ENCODE data around the gene MLEC.

The MLEC gene

GRCh38 chr12:120642121-120642520 lies 44.8 kb upstream of the MLEC start:
- no peaks in the 10 kb centered on the region for H3K9me3 ChIP-seq (ENCODE audit: control insufficient read depth, insufficient read depth, low read length)
- H3K4me3 ChIP-seq (ENCODE audit: low read length): no peak overlapping the region
- peaks cover 50% of the 10 kb centered on the region for H3K27me3 ChIP-seq (ENCODE audit: control insufficient read depth, low read length)
- no peaks in the 10 kb centered on the region for H4K20me1 ChIP-seq (ENCODE audit: control insufficient read depth, insufficient read depth, low read depth, low read length)
- no peaks in the 10 kb centered on the region for H3F3A ChIP-seq (ENCODE audit: control insufficient read depth, insufficient read depth)
- H3K27ac ChIP-seq (ENCODE audit: low read depth, low read length): no peak overlapping the region
- H3K9me2 ChIP-seq (replicated peaks; ENCODE audit: control insufficient read depth, low read length): no peaks in the 10 kb centered on the region
- no peak overlapping the region for H3K4me2 ChIP-seq (ENCODE audit: low read length)
- H3K36me3 ChIP-seq (ENCODE audit: control insufficient read depth, low read length): no peaks in the 10 kb centered on the region
- H3K4me1 ChIP-seq (ENCODE audit: control insufficient read depth, low read length): peaks cover 18% of the 10 kb centered on the region
- TF ChIP-seq EZH2phosphoT487 (IDR thresholded peaks at IDR 0.05; ENCODE audit: borderline replicate concordance, low read length) (0 out of 2 replicates have a peak, but pooled peaks have one; percentile 12), CTCF (IDR thresholded peaks at IDR 0.05; ENCODE audit: low read depth, low read length, poor library complexity, severe bottlenecking) (no peak)
- H3K79me2 ChIP-seq (ENCODE audit: control insufficient read depth, low read length): no peaks in the 10 kb centered on the region

- Histone ChIP-seq H3K9me2 (replicated peaks; ENCODE audit: control insufficient read depth, low read length) (no peaks in the 10 kb centered on the region), H3K9me3 (ENCODE audit: control insufficient read depth, insufficient read depth, low read length) (no peaks in the 10 kb centered on the region), H3K79me2 (ENCODE audit: control insufficient read depth, low read length) (no peaks in the 10 kb centered on the region), H3K4me1 (ENCODE audit: control insufficient read depth, low read length) (peaks cover 20% of the 10 kb centered on the region), H4K20me1 (ENCODE audit: control insufficient read depth, insufficient read depth, low read depth, low read length) (no peaks in the 10 kb centered on the region), H3K27me3 (ENCODE audit: control insufficient read depth, low read length) (peaks cover 50% of the 10 kb centered on the region), H3K27ac (ENCODE audit: low read depth, low read length) (no peak overlapping the region), H3K4me3 (ENCODE audit: low read length) (no peak overlapping the region), H3F3A (ENCODE audit: control insufficient read depth, insufficient read depth) (no peaks in the 10 kb centered on the region), H3K4me2 (ENCODE audit: low read length) (no peak overlapping the region), H3K36me3 (ENCODE audit: control insufficient read depth, low read length) (no peaks in the 10 kb centered on the region)
- TF ChIP-seq CTCF (IDR thresholded peaks at IDR 0.05; ENCODE audit: low read depth, low read length, poor library complexity, severe bottlenecking): no peak
- no peak for TF ChIP-seq EZH2phosphoT487 (IDR thresholded peaks at IDR 0.05; ENCODE audit: borderline replicate concordance, low read length)
Observed at GRCh38 chr12:120642826-120643225, 44.1 kb upstream of the MLEC start.

GRCh38 chr12:120643574-120643973 lies 43.4 kb upstream of the MLEC start:
- Histone ChIP-seq H3K27me3 (ENCODE audit: control insufficient read depth, low read length) (peaks cover 53% of the 10 kb centered on the region), H3K4me2 (ENCODE audit: low read length) (no peak overlapping the region), H3K27ac (ENCODE audit: low read depth, low read length) (no peak overlapping the region)

More at GRCh38 chr12:120643574-120643973, 43.4 kb upstream of the MLEC start:
- peaks cover 28% of the 10 kb centered on the region for H3K4me1 ChIP-seq (ENCODE audit: control insufficient read depth, low read length)
- H4K20me1 ChIP-seq (ENCODE audit: control insufficient read depth, insufficient read depth, low read depth, low read length): no peaks in the 10 kb centered on the region
- no peaks in the 10 kb centered on the region for H3K79me2 ChIP-seq (ENCODE audit: control insufficient read depth, low read length)
- H3K9me2 ChIP-seq (replicated peaks; ENCODE audit: control insufficient read depth, low read length): no peaks in the 10 kb centered on the region
- no peak overlapping the region for H3K4me3 ChIP-seq (ENCODE audit: low read length)
- TF ChIP-seq CTCF (IDR thresholded peaks at IDR 0.05; ENCODE audit: low read depth, low read length, poor library complexity, severe bottlenecking): no peak
- TF ChIP-seq EZH2phosphoT487 (IDR thresholded peaks at IDR 0.05; ENCODE audit: borderline replicate concordance, low read length): no peak
- no peaks in the 10 kb centered on the region for H3K36me3 ChIP-seq (ENCODE audit: control insufficient read depth, low read length)
- no peaks in the 10 kb centered on the region for H3K9me3 ChIP-seq (ENCODE audit: control insufficient read depth, insufficient read depth, low read length)
- H3F3A ChIP-seq (ENCODE audit: control insufficient read depth, insufficient read depth): no peaks in the 10 kb centered on the region
